CD4-positive, alpha-beta T cell treated with Interleukin-4 for 4 hours (primary cell): Measurements from ENCODE around the gene SMG5.
A peak's percentile ranks its signal among the peaks of the same experiment; 100 is the strongest.
"Not testable (repeated sequence)": the region's sequence is repeated elsewhere in the genome, so short reads cannot be mapped to it uniquely, and the experiment has no call there.

Source experiments
- DNase-seq: peaks from one replicate; pipeline ENCODE4 v3.0.0-alpha.2; 2020

Gene SMG5

GRCh38 chr1:156241926-156242325, 40.7 kb downstream of the SMG5 start, which contains the start of gene BGLAP:
BGLAP (plus strand) TSS chr1:156242184; CDS start chr1:156242232, 48 bp downstream.
- DNase-seq, result no peak

- DNase-seq, result no peak
Observed at GRCh38 chr1:156241311-156241811, 41.3 kb downstream of the SMG5 start.

GRCh38 chr1:156238248-156238647, 44.4 kb downstream of the SMG5 start:
- DNase-seq, result no peak

- DNase-seq, result no peak
Observed at GRCh38 chr1:156236164-156236563, 46.5 kb downstream of the SMG5 start.

DNA sequence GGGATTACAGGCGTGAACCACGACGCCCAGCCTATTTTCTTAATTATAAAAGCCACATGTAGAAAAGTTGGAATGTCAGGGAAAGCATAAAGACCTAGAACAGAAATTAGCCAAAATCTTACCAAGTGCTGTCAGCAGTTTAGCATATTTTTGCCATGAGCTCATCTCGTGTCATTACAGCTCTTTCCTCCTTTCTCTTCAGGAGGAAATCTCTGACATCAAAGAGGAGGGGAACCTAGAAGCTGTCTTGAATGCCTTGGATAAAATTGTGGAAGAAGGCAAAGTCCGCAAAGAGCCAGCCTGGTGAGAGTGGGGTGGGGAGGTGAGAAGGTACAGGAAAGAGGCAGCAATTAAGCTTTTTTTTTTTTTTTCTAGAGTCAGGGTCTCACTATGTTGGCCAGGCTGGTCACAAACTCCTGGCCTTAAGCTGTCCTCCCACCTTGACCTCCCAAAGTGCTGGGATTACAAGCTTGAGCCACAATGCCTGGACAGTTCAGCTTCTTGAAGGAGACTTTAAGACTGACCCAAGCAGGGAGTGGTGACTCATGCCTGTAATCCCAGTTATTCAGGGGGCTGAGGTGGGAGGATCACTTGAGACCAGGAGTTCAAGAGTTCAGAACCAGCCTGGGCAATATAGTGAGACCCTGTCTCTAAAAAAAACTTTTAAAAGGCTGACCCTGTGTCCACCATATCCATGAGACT, 49.0 kb downstream of the SMG5 start:
- no peak for DNase-seq

GRCh38 chr1:156232201-156232894, 50.3 kb downstream of the SMG5 start:
- DNase-seq, result no peak

DNA sequence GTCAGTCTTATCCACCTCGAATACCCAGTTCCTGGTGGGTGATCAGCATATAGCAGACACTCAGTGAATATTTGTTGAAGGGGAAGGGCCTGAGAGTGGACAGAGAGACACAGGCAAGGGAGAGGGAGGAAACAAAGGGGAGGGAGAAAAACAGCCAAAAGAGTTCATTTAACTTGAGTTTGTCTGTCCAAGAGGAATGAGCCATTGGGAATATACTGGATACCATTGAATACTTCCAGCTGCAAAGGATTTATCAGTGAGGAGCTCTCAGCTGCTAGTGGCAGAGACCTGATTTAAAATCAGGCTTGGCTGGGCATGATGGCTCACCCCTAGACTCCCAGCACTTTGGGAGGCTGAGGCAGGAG, 52.2 kb downstream of the SMG5 start:
- DNase-seq, result no peak

GRCh38 chr1:156229809-156230472, 52.7 kb downstream of the SMG5 start:
- DNase-seq, result no peak

DNA sequence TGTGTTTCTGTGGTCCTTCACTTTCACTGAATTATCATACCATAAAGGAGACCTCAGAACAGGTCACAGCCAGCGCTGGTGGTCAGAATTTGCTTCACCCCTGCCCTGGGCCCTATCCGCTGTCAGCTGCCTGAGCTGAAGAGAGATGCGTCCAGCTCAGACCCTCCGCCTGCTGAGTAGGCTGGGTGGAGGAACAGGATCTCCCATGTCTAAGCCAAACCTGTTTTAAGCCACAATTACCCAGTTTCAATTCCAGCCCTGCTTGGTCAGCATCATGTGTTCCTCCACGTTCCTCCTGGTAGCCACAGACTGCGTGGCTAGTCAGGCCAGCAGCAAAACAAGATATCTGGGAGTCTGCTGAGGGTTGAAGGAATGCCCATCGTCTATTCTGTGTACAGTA, 54.1 kb downstream of the SMG5 start:
- no peak for DNase-seq

- no peak for DNase-seq
Observed at GRCh38 chr1:156226782-156227181, 55.8 kb downstream of the SMG5 start.

DNA sequence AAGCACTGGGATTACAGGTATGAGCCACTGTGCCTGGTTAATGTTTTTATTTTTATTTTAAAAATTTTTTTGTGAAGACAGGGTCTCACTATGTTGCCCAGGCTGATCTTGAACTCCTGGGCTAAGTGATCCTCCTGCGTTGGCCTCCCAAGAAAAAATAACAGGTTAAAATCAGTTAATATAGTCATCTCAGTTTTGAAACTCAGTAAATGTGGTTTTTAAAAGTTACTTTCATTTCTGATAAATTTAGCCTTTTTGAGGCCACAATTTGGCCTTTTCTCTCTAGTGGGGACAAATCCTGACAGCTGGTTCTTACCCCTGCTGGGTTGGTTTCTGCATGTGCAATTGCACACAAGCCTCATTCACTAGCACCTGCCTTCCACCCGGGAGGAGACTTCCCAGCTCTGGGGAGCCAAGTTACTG, 56.5 kb downstream of the SMG5 start:
- DNase-seq, result no peak

GRCh38 chr1:156225677-156226014, 57.0 kb downstream of the SMG5 start:
- no peak for DNase-seq

- DNase-seq, result no peak
Observed at GRCh38 chr1:156221986-156222692, 60.5 kb downstream of the SMG5 start.

DNA sequence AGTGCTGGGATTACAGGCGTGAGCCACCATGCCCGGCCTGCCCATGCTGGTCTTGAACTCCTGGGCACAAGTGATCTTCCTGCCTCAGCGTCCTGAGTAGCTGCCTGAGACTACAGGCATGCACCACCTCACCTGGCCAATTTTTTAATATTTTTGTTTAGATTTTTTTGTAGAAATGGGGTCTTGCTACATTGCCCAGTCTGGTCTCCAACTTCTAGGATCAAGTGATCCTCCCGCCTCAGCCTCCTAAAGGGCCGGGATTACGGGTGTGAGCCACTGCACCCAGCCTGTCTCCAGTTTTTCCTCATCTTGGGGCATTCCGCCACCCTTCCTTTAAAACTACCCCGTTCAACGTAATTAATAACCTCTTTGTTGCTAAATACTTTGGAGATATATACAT, 62.4 kb downstream of the SMG5 start:
- DNase-seq, result no peak

- peak; percentile 87 for DNase-seq
Observed at GRCh38 chr1:156217871-156218270, 64.8 kb downstream of the SMG5 start.

DNA sequence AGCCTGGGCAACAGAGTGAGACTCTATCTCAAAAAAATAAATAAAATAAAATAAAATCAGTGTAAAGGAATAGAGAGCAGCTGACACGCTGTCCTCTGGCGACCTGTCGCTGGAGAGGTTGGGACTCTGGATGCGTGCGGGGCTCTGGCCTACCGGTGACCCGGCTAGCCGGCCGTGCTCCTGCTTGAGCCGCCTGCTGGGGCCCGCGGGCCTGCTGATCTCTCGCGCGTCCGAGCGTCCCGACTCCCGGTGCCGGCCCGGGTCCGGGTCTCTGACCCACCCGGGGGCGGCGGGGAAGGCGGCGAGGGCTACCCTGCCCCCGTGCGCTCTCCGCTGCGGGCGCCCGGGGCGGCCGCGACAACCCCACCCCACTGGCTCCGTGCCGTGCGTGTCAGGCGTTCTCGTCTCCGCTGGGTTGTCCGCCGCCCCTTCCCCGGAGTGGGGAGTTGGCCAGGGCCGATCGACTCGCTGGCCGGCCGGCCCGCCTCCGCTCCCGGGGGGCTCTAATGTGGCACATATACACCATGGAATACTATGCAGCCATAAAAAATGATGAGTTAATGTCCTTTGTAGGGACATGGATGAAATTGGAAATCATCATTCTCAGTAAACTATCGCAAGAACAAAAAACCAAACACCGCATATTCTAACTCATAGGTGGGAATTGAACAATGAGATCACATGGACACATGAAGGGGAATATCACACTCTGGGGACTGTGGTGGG, 66.1 kb downstream of the SMG5 start:
- DNase-seq, result not testable (repeated sequence)

DNA sequence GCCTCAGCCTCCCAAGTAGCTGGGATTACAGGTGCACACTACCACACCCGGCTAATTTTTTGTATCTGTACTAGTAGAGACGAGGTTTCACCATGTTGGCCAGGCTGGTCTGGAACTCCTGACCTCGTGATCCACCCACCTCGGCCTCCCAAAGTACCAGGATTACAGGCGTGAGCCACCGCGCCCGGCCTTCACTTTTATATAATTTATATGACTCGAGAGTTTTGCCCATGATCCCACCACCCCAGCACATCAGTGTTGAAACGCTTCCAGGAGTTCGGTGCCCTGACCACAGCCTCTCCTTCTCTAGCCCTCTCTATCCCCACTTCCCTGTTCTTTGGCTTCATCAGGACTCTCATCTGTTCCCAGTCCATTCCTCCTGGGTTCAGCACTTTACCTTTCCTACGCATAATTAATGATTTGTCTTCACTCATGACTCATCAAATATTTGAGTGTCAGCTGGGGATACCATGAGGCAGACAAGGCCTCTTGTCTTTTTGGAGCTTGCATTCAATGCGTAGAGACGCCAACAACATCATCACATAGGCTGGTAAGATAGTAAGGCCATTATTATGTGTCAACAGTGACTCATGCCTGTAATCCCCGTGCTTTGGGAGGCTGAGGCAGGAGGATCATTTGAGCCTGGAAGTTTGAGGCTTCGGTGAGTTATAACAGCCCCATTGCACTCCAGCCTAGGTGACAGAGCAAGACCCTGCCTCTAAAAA, 68.4 kb downstream of the SMG5 start:
- peak; percentile 49 for DNase-seq

- DNase-seq, result no peak
Observed at GRCh38 chr1:156213644-156213966, 69.0 kb downstream of the SMG5 start.

GRCh38 chr1:156212833-156213643, 69.6 kb downstream of the SMG5 start, which contains the start of gene PMF1:
PMF1 (plus strand) TSS chr1:156213007; CDS start chr1:156213016, 9 bp downstream.
- DNase-seq, result peak; percentile 95

DNA sequence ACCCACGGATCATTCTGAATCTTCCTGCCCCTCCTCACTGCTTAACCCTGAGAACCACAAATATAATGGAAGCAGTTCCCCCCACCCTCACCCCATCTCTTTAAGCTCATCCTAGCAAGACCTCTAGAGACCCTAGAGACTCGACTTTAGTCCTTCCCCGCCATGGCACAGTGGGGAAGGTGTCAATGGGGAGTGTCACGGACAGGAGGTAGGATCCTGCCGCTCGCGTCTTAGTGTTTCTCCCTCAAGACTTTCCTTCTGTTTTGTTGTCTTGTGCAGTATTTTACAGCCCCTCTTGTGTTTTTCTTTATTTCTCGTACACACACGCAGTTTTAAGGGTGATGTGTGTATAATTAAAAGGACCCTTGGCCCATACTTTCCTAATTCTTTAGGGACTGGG, 70.5 kb downstream of the SMG5 start:
- no peak for DNase-seq

DNA sequence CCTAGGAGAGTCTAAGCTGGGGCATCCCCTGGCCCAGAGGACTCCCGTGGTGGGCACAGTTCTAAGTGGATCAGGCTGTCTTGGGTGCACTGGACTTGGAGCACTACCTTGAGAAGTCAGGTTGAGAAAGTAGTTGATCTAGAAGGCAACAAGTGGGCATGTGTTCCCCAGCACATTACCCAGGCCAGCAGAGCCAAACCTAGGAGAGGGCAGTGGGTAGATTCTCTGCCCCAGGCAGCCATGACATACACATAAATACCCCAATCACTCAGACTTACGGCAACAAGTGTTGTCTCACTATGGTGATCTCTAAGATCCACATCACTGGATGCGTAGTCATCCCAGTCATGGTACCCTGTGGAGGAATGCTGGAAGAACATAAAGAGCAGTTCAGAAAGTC, 71.4 kb downstream of the SMG5 start:
- no peak for DNase-seq
